Measurements from ENCODE around the gene SERINC5.

SERINC5 gene

GRCh38 chr5:80182809-80183580 is 72.9 kb downstream of the SERINC5 start:
- Histone ChIP-seq H2AFZ (ENCODE audit: low read depth) (no peak overlapping the region), H4K20me1 (ENCODE audit: insufficient read depth) (no peaks in the 10 kb centered on the region), H3K79me2 (ENCODE audit: insufficient read depth, low read depth) (peaks cover 24% of the 10 kb centered on the region; the same call in 1 of the 2 replicates), H3K4me3 (IDR thresholded peaks at IDR 0.05; ENCODE audit: insufficient read depth, low read depth, low read length) (no peak overlapping the region), H3K36me3 (ENCODE audit: insufficient read depth) (no peaks in the 10 kb centered on the region), H3K27me3 (ENCODE audit: insufficient read depth, low read depth) (no peaks in the 10 kb centered on the region), H3K4me2 (peak overlapping the region; percentile 36; the same call in 1 of the 2 replicates), H3K4me1 (ENCODE audit: low read depth, poor library complexity, severe bottlenecking) (peaks cover 81% of the 10 kb centered on the region), H3K9ac (no peak overlapping the region), H3K27ac (peak overlapping the region; percentile 80; the same call in 1 of the 2 replicates)
- TF ChIP-seq, protein P1, sequence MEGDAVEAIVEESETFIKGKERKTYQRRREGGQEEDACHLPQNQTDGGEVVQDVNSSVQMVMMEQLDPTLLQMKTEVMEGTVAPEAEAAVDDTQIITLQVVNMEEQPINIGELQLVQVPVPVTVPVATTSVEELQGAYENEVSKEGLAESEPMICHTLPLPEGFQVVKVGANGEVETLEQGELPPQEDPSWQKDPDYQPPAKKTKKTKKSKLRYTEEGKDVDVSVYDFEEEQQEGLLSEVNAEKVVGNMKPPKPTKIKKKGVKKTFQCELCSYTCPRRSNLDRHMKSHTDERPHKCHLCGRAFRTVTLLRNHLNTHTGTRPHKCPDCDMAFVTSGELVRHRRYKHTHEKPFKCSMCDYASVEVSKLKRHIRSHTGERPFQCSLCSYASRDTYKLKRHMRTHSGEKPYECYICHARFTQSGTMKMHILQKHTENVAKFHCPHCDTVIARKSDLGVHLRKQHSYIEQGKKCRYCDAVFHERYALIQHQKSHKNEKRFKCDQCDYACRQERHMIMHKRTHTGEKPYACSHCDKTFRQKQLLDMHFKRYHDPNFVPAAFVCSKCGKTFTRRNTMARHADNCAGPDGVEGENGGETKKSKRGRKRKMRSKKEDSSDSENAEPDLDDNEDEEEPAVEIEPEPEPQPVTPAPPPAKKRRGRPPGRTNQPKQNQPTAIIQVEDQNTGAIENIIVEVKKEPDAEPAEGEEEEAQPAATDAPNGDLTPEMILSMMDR (conservative IDR thresholded peaks at IDR 0.05; ENCODE audit: low read depth, low read length) = no peak

GRCh38 chr5:80181618-80182211 is 74.1 kb downstream of the SERINC5 start:
- Histone ChIP-seq H4K20me1 (ENCODE audit: insufficient read depth) (no peaks in the 10 kb centered on the region), H3K4me3 (IDR thresholded peaks at IDR 0.05; ENCODE audit: insufficient read depth, low read depth, low read length) (no peak overlapping the region), H2AFZ (ENCODE audit: low read depth) (peak overlapping the region; percentile 3; the same call in 1 of the 2 replicates), H3K27ac (peak overlapping the region; percentile 80), H3K27me3 (ENCODE audit: insufficient read depth, low read depth) (no peaks in the 10 kb centered on the region), H3K9ac (peak overlapping the region; percentile 47; the same call in 1 of the 2 replicates), H3K79me2 (ENCODE audit: insufficient read depth, low read depth) (peaks cover 24% of the 10 kb centered on the region; the same call in 1 of the 2 replicates), H3K4me2 (peak overlapping the region; percentile 51), H3K36me3 (ENCODE audit: insufficient read depth) (no peaks in the 10 kb centered on the region), H3K4me1 (ENCODE audit: low read depth, poor library complexity, severe bottlenecking) (peaks cover 73% of the 10 kb centered on the region)
- TF ChIP-seq, protein P1 (conservative IDR thresholded peaks at IDR 0.05; ENCODE audit: low read depth, low read length) = no peak

GRCh38 chr5:80177236-80177635 is 78.6 kb downstream of the SERINC5 start:
- Histone ChIP-seq H3K27me3 (ENCODE audit: insufficient read depth, low read depth) (no peaks in the 10 kb centered on the region), H4K20me1 (ENCODE audit: insufficient read depth) (no peaks in the 10 kb centered on the region), H3K36me3 (ENCODE audit: insufficient read depth) (no peaks in the 10 kb centered on the region), H3K79me2 (ENCODE audit: insufficient read depth, low read depth) (peaks cover 11% of the 10 kb centered on the region; the same call in 1 of the 2 replicates), H3K4me1 (ENCODE audit: low read depth, poor library complexity, severe bottlenecking) (peaks cover 37% of the 10 kb centered on the region), H3K4me2 (no peak overlapping the region), H3K27ac (no peak overlapping the region), H2AFZ (ENCODE audit: low read depth) (no peak overlapping the region), H3K9ac (no peak overlapping the region), H3K4me3 (IDR thresholded peaks at IDR 0.05; ENCODE audit: insufficient read depth, low read depth, low read length) (no peak overlapping the region)
- TF ChIP-seq, protein P1 (conservative IDR thresholded peaks at IDR 0.05; ENCODE audit: low read depth, low read length) = no peak

- Histone ChIP-seq H3K27me3 (ENCODE audit: insufficient read depth, low read depth) (no peaks in the 10 kb centered on the region), H3K27ac (no peak overlapping the region), H3K4me3 (IDR thresholded peaks at IDR 0.05; ENCODE audit: insufficient read depth, low read depth, low read length) (no peak overlapping the region), H3K79me2 (ENCODE audit: insufficient read depth, low read depth) (peaks cover 11% of the 10 kb centered on the region; the same call in 1 of the 2 replicates), H3K4me2 (no peak overlapping the region), H2AFZ (ENCODE audit: low read depth) (no peak overlapping the region), H3K9ac (no peak overlapping the region), H3K4me1 (ENCODE audit: low read depth, poor library complexity, severe bottlenecking) (peaks cover 18% of the 10 kb centered on the region), H4K20me1 (ENCODE audit: insufficient read depth) (no peaks in the 10 kb centered on the region), H3K36me3 (ENCODE audit: insufficient read depth) (no peaks in the 10 kb centered on the region)
- TF ChIP-seq, protein P1 (conservative IDR thresholded peaks at IDR 0.05; ENCODE audit: low read depth, low read length) = no peak
These were observed 80.5 kb downstream of the SERINC5 start for GRCh38 chr5:80175337-80175736.

Data from KMS-11 (cell line).